ENCODE data around the gene GOLT1A.

GRCh38 chr1:204161609-204162493 lies 51.9 kb downstream of the GOLT1A start:
- TF ChIP-seq MAX (IDR thresholded peaks at IDR 0.05) (no peak), EP300 (IDR thresholded peaks at IDR 0.05; ENCODE audit: borderline replicate concordance in 1 of 2, low read depth in 2 of 2, low read length in 2 of 2) (no peak), POLR2A (IDR thresholded peaks at IDR 0.05; ENCODE audit: control extremely low read depth in 1 of 2, low read depth in 2 of 2, low read length in 2 of 2) (no peak), JUND (IDR thresholded peaks at IDR 0.05; ENCODE audit: low read length) (no peak)
